ENCODE results near the gene SVIL.
A peak's percentile ranks its signal among the peaks of the same experiment; 100 is the strongest.

SVIL gene

DNA sequence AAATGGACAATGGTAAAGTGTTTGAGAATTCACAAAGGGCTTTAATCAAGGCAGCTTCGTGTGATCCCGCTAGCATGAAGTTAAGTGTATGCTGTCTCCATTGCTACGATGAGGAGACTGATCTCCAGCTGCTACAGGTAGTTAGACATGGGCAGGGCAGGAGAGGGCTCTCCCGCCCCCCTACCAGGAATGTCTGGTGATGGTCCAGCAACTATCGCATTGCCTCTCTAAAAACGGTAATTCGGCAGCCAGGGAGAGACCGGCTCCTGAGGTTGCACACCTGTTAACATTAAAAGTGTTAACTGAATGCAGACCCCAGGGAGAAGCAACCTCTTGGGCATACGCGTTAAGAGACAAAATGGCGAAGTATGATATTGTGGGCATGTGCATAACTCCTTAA lies 37.9 kb downstream of the SVIL start:
- no peak for DNase-seq
- Histone ChIP-seq H2AFZ (ENCODE audit: low read depth, low read length) (no peak overlapping the region), H4K8ac (ENCODE audit: low read length) (no peak overlapping the region), H2BK5ac (ENCODE audit: low read depth, low read length, poor library complexity, severe bottlenecking) (no peak overlapping the region), H3K9me3 (ENCODE audit: control insufficient read depth, low read length) (no peaks in the 10 kb centered on the region), H3K4ac (ENCODE audit: low read depth in 1 of 2, low read length in 2 of 2) (no peak overlapping the region), H3K27ac (ENCODE audit: low read length, poor library complexity, severe bottlenecking) (no peak overlapping the region), H3K23ac (ENCODE audit: low read length in 2 of 2) (peak overlapping the region in 1 of 2 experiments; percentile 1), H2AK5ac (ENCODE audit: low read length, severe bottlenecking) (no peak overlapping the region), H3K4me3 (ENCODE audit: insufficient read depth in 1 of 2, low read depth in 1 of 2, low read length in 2 of 2) (no peak overlapping the region), H3K18ac (ENCODE audit: low read depth in 1 of 2, low read length in 2 of 2) (no peak overlapping the region), H3K9ac (ENCODE audit: low read length) (no peak overlapping the region), H3K4me1 (ENCODE audit: control insufficient read depth, insufficient read depth, low read depth, low read length) (peaks cover 15% of the 10 kb centered on the region), H2BK12ac (ENCODE audit: low read length in 2 of 2) (no peak overlapping the region), H3K4me2 (ENCODE audit: low read length, poor library complexity, severe bottlenecking) (no peak overlapping the region), H3K14ac (ENCODE audit: low read length in 2 of 2) (no peak overlapping the region), H3K36me3 (ENCODE audit: control insufficient read depth in 1 of 2, insufficient read depth in 2 of 2, low read depth in 1 of 2, low read length in 2 of 2) (peaks cover 27 to 29% of the 10 kb centered on the region in 2 experiments), H2BK15ac (ENCODE audit: low read depth, poor library complexity, severe bottlenecking) (no peak overlapping the region), H3K27me3 (ENCODE audit: control insufficient read depth in 1 of 2, insufficient read depth in 1 of 2, low read length in 2 of 2) (no peaks in the 10 kb centered on the region), H2BK120ac (ENCODE audit: low read depth, low read length) (no peak overlapping the region), H3K79me1 (replicated peaks; ENCODE audit: low read length, poor library complexity, severe bottlenecking) (peaks cover 22% of the 10 kb centered on the region), H4K91ac (ENCODE audit: low read length) (no peak overlapping the region)
- WGBS: 96% methylated on average over 11 of the region's 11 CpGs

DNA sequence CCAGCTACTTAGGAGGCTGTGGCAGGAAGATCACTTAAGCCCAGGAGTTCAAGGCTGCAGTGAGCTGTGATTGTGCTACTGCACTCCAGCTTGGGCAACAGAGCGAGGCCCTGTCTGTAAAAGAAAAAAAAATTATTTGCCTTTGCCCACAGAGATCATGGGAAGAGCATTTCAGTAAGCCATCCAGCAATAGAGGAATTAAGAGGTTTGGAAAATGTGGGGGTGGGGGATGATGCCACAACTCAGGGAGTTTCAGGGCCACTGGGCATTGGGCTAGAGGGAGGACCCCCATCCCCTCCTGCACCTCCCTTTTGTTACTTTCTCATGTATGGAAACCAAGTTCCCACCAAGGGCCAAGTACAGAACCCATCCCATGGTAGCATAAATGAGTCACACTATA lies 38.4 kb downstream of the SVIL start:
- Histone ChIP-seq H3K18ac (ENCODE audit: low read depth in 1 of 2, low read length in 2 of 2) (no peak overlapping the region), H2BK12ac (ENCODE audit: low read length in 2 of 2) (no peak overlapping the region), H3K4me1 (ENCODE audit: control insufficient read depth, insufficient read depth, low read depth, low read length) (peaks cover 17% of the 10 kb centered on the region), H2AK5ac (ENCODE audit: low read length, severe bottlenecking) (no peak overlapping the region), H3K14ac (ENCODE audit: low read length in 2 of 2) (no peak overlapping the region), H2BK120ac (ENCODE audit: low read depth, low read length) (no peak overlapping the region), H3K4me3 (ENCODE audit: insufficient read depth in 1 of 2, low read depth in 1 of 2, low read length in 2 of 2) (no peak overlapping the region), H3K36me3 (ENCODE audit: control insufficient read depth in 1 of 2, insufficient read depth in 2 of 2, low read depth in 1 of 2, low read length in 2 of 2) (peaks cover 22 to 30% of the 10 kb centered on the region in 2 experiments), H3K23ac (ENCODE audit: low read length in 2 of 2) (no peak overlapping the region), H4K91ac (ENCODE audit: low read length) (no peak overlapping the region), H3K9ac (ENCODE audit: low read length) (no peak overlapping the region), H3K4ac (ENCODE audit: low read depth in 1 of 2, low read length in 2 of 2) (no peak overlapping the region), H3K27me3 (ENCODE audit: control insufficient read depth in 1 of 2, insufficient read depth in 1 of 2, low read length in 2 of 2) (no peaks in the 10 kb centered on the region), H3K4me2 (ENCODE audit: low read length, poor library complexity, severe bottlenecking) (no peak overlapping the region), H2AFZ (ENCODE audit: low read depth, low read length) (no peak overlapping the region), H4K8ac (ENCODE audit: low read length) (no peak overlapping the region), H2BK15ac (ENCODE audit: low read depth, poor library complexity, severe bottlenecking) (no peak overlapping the region), H2BK5ac (ENCODE audit: low read depth, low read length, poor library complexity, severe bottlenecking) (no peak overlapping the region), H3K9me3 (ENCODE audit: control insufficient read depth, low read length) (no peaks in the 10 kb centered on the region), H3K27ac (ENCODE audit: low read length, poor library complexity, severe bottlenecking) (no peak overlapping the region), H3K79me1 (replicated peaks; ENCODE audit: low read length, poor library complexity, severe bottlenecking) (peaks cover 19% of the 10 kb centered on the region)
- 93% methylated on average over 1 of the region's 1 CpG for WGBS
- DNase-seq: no peak

DNA sequence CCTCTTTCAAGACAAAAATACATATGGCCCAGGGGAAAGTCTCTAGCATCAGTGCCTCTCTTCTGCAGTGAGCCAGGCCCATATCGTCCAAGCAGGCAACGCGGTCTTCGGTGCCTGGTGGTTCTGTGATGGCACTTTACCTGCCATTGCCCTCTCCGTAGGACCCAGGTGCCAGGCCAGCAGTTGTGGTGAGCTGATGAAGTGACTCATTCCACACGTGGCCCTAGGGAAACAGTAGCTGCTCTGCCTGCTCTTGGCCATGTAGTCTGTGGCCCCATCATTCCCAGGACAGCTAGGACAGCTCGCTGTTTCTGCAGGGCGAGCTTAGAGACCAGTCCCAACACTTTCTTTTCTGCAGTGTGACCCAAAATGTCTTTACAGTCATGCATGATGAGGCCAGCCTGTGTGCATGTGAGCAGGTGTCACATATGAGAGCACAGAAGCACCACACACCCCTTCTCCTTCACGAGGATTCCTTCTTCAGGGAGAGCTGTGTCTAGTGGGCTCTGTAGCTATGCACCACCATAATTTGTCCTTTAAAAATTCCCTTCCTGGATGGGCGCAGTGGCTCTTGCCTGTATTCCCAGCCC lies 39.0 kb downstream of the SVIL start:
- H3K27ac ChIP-seq (ENCODE audit: low read length, poor library complexity, severe bottlenecking): no peak overlapping the region
- no peak overlapping the region for H4K8ac ChIP-seq (ENCODE audit: low read length)
- H3K23ac ChIP-seq (ENCODE audit: low read length in 2 of 2): no peak overlapping the region
- no peak overlapping the region for H2BK120ac ChIP-seq (ENCODE audit: low read depth, low read length)
- no peak overlapping the region for H3K4ac ChIP-seq (ENCODE audit: low read depth in 1 of 2, low read length in 2 of 2)
- no peaks in the 10 kb centered on the region for H3K27me3 ChIP-seq (ENCODE audit: control insufficient read depth in 1 of 2, insufficient read depth in 1 of 2, low read length in 2 of 2)
- no peak overlapping the region for H2AFZ ChIP-seq (ENCODE audit: low read depth, low read length)
- H2BK15ac ChIP-seq (ENCODE audit: low read depth, poor library complexity, severe bottlenecking): no peak overlapping the region
- no peak overlapping the region for H2AK5ac ChIP-seq (ENCODE audit: low read length, severe bottlenecking)
- no peak overlapping the region for H3K4me2 ChIP-seq (ENCODE audit: low read length, poor library complexity, severe bottlenecking)
- H3K79me1 ChIP-seq (replicated peaks; ENCODE audit: low read length, poor library complexity, severe bottlenecking): peaks cover 18% of the 10 kb centered on the region
- DNase-seq: no peak
- H3K9ac ChIP-seq (ENCODE audit: low read length): no peak overlapping the region
- no peaks in the 10 kb centered on the region for H3K9me3 ChIP-seq (ENCODE audit: control insufficient read depth, low read length)
- H2BK5ac ChIP-seq (ENCODE audit: low read depth, low read length, poor library complexity, severe bottlenecking): no peak overlapping the region
- H4K91ac ChIP-seq (ENCODE audit: low read length): peak overlapping the region; percentile 25
- peak overlapping the region in 1 of 2 experiments; percentile 8 for H3K14ac ChIP-seq (ENCODE audit: low read length in 2 of 2)
- H3K18ac ChIP-seq (ENCODE audit: low read depth in 1 of 2, low read length in 2 of 2): no peak overlapping the region
- H3K36me3 ChIP-seq (ENCODE audit: control insufficient read depth in 1 of 2, insufficient read depth in 2 of 2, low read depth in 1 of 2, low read length in 2 of 2): peaks cover 20 to 29% of the 10 kb centered on the region in 2 experiments
- H3K4me1 ChIP-seq (ENCODE audit: control insufficient read depth, insufficient read depth, low read depth, low read length): peaks cover 17% of the 10 kb centered on the region
- H3K4me3 ChIP-seq (ENCODE audit: insufficient read depth in 1 of 2, low read depth in 1 of 2, low read length in 2 of 2): no peak overlapping the region
- H2BK12ac ChIP-seq (ENCODE audit: low read length in 2 of 2): no peak overlapping the region
- WGBS: 94% methylated on average over 9 of the region's 10 CpGs

DNA sequence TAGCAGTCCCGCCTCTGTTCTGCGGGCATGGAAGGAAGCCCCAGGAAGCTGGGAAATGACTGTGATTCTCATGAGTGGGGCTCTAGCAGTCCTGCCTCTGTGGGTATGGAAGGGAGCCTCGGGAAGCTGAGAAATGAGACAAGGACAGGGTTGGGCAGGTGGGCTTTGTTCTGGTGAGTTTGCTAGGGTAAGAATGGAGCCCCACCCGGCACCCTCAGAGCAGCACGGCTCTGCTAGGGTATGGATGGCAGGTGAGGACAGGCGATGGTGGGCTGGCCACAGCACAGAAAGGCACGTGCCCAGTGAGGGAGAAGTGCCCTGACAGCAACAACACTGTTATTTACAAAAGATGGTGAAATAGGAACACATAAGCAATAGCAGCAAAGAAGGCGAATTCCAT lies 39.6 kb downstream of the SVIL start:
- H3K4ac ChIP-seq (ENCODE audit: low read depth in 1 of 2, low read length in 2 of 2): no peak overlapping the region
- H3K18ac ChIP-seq (ENCODE audit: low read depth in 1 of 2, low read length in 2 of 2): no peak overlapping the region
- H2BK12ac ChIP-seq (ENCODE audit: low read length in 2 of 2): no peak overlapping the region
- H3K27me3 ChIP-seq (ENCODE audit: control insufficient read depth in 1 of 2, insufficient read depth in 1 of 2, low read length in 2 of 2): no peaks in the 10 kb centered on the region
- H2AK5ac ChIP-seq (ENCODE audit: low read length, severe bottlenecking): no peak overlapping the region
- no peak overlapping the region for H2BK120ac ChIP-seq (ENCODE audit: low read depth, low read length)
- H3K79me1 ChIP-seq (replicated peaks; ENCODE audit: low read length, poor library complexity, severe bottlenecking): peaks cover 14% of the 10 kb centered on the region
- no peak overlapping the region for H3K4me2 ChIP-seq (ENCODE audit: low read length, poor library complexity, severe bottlenecking)
- no peaks in the 10 kb centered on the region for H3K9me3 ChIP-seq (ENCODE audit: control insufficient read depth, low read length)
- no peak overlapping the region for H4K8ac ChIP-seq (ENCODE audit: low read length)
- H3K36me3 ChIP-seq (ENCODE audit: control insufficient read depth in 1 of 2, insufficient read depth in 2 of 2, low read depth in 1 of 2, low read length in 2 of 2): peaks cover 20 to 29% of the 10 kb centered on the region in 2 experiments
- WGBS: 93% methylated on average over 7 of the region's 8 CpGs
- H3K4me1 ChIP-seq (ENCODE audit: control insufficient read depth, insufficient read depth, low read depth, low read length): peaks cover 18% of the 10 kb centered on the region
- no peak overlapping the region for H3K27ac ChIP-seq (ENCODE audit: low read length, poor library complexity, severe bottlenecking)
- no peak overlapping the region for H3K23ac ChIP-seq (ENCODE audit: low read length in 2 of 2)
- no peak overlapping the region for H4K91ac ChIP-seq (ENCODE audit: low read length)
- H2AFZ ChIP-seq (ENCODE audit: low read depth, low read length): no peak overlapping the region
- H3K14ac ChIP-seq (ENCODE audit: low read length in 2 of 2): no peak overlapping the region
- H3K4me3 ChIP-seq (ENCODE audit: insufficient read depth in 1 of 2, low read depth in 1 of 2, low read length in 2 of 2): no peak overlapping the region
- H3K9ac ChIP-seq (ENCODE audit: low read length): no peak overlapping the region
- DNase-seq: no peak
- no peak overlapping the region for H2BK5ac ChIP-seq (ENCODE audit: low read depth, low read length, poor library complexity, severe bottlenecking)
- no peak overlapping the region for H2BK15ac ChIP-seq (ENCODE audit: low read depth, poor library complexity, severe bottlenecking)
